Stimulated activated CD8-positive, alpha-beta memory T cell treated with anti-CD3 and anti-CD28 coated beads, Interleukin-15, amount 100 ng/mL, for 1 hour (primary cell): Measurements from ENCODE around the gene TMPRSS9.
"Not testable (repeated sequence)": the region's sequence is repeated elsewhere in the genome, so short reads cannot be mapped to it uniquely, and the experiment has no call there.

ENCODE experiments used
- DNase-seq: peaks from one replicate; pipeline ENCODE4 v3.0.0-alpha.2; 2020; ENCODE audit warnings: low read depth

Gene TMPRSS9

GRCh38 chr19:2362046-2362969, 2.2 kb downstream of the TMPRSS9 start:
- no peak for DNase-seq

- DNase-seq: no peak
These were observed 2.9 kb downstream of the TMPRSS9 start for GRCh38 chr19:2362970-2363300.

- DNase-seq: no peak
These were observed 3.4 kb downstream of the TMPRSS9 start for GRCh38 chr19:2363419-2363818.

- DNase-seq: no peak
These were observed 5.3 kb downstream of the TMPRSS9 start for GRCh38 chr19:2365201-2365970.

GRCh38 chr19:2371656-2372055, 11.6 kb downstream of the TMPRSS9 start:
- DNase-seq: no peak

GRCh38 chr19:2372076-2372612, 12.1 kb downstream of the TMPRSS9 start:
- no peak for DNase-seq

GRCh38 chr19:2374808-2375207, 14.7 kb downstream of the TMPRSS9 start:
- no peak for DNase-seq

GRCh38 chr19:2375353-2376121, 15.5 kb downstream of the TMPRSS9 start:
- DNase-seq: no peak

- no peak for DNase-seq
These were observed 16.9 kb downstream of the TMPRSS9 start for GRCh38 chr19:2376784-2377519.

- no peak for DNase-seq
These were observed 20.5 kb downstream of the TMPRSS9 start for GRCh38 chr19:2380567-2380966.

GRCh38 chr19:2381148-2381820, 21.2 kb downstream of the TMPRSS9 start:
- no peak for DNase-seq

- no peak for DNase-seq
These were observed 22.6 kb downstream of the TMPRSS9 start for GRCh38 chr19:2382530-2383222.

GRCh38 chr19:2385053-2385721, 25.1 kb downstream of the TMPRSS9 start:
- no peak for DNase-seq

GRCh38 chr19:2387367-2388288, 27.6 kb downstream of the TMPRSS9 start:
- DNase-seq: no peak

GRCh38 chr19:2389594-2389993, 29.5 kb downstream of the TMPRSS9 start:
- no peak for DNase-seq

GRCh38 chr19:2391118-2391725, 31.2 kb downstream of the TMPRSS9 start:
- DNase-seq: no peak

GRCh38 chr19:2392366-2392765, 32.3 kb downstream of the TMPRSS9 start:
- no peak for DNase-seq

GRCh38 chr19:2392899-2393298, 32.8 kb downstream of the TMPRSS9 start:
- DNase-seq: not testable (repeated sequence)
